BE2C (cell line): ENCODE measurements around the gene EGLN3.

Experiments
- DNase-seq: peaks from one replicate; pipeline ENCODE4 v3.0.0-alpha.2; 2020
- H3K27me3 ChIP-seq: fragments of 250-450 bp; sonication (Bioruptor Pico); 2 replicates; pipeline ENCODE4 v1.5.1; 2020; ENCODE audit warnings: mild to moderate bottlenecking
- H3K36me3 ChIP-seq: fragments of 250-450 bp; sonication (Bioruptor Pico); 2 replicates; pipeline ENCODE4 v1.5.1; 2020; ENCODE audit warnings: mild to moderate bottlenecking
- H3K4me1 ChIP-seq: fragments of 250-450 bp; sonication (Bioruptor Pico); 2 replicates; pipeline ENCODE4 v1.5.1; 2020
- H3K4me3 ChIP-seq: 2 replicates; pipeline ENCODE4 v1.5.1; 2011; ENCODE audit warnings: low read depth, low read length
- H3K9me3 ChIP-seq: fragments of 250-450 bp; sonication (Bioruptor Pico); 2 replicates; pipeline ENCODE4 v1.5.1; 2020
- TF ChIP-seq, protein P1 (sequence below): IDR thresholded peaks from 2 replicates; pipeline ENCODE4 v1.5.1; 2012; ENCODE audit warnings: mild to moderate bottlenecking, low read depth, low read length

EGLN3 gene

DNA sequence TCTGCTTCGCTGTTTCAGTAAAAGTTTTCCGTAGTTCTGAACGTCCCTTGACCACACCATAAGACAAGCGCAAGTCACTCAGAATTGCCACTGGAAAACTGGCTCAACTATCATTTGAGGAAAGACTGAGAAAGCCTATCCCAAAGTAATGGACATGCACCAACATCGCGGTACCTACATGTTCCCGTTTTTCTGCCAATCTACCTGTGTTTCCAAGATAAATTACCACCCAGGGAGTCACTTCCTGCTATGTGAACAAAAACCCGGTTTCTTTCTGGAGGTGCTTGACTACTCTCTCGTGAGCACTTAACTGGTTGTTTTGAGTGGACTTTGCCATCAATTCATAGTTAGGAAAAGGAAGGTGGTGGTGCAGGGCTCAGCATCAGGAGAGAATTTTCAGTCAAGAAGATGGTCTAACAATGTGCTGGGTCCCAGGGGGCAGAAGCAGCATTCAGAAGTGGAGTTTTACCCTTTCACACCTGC, 1.4 kb downstream of the EGLN3 start:
- Histone ChIP-seq H3K36me3 (peaks cover 14% of the 10 kb centered on the region), H3K4me3 (peak overlapping the region; percentile 97), H3K9me3 (no peaks in the 10 kb centered on the region), H3K4me1 (peaks cover 26% of the 10 kb centered on the region), H3K27me3 (no peaks in the 10 kb centered on the region)
- TF ChIP-seq, protein P1, sequence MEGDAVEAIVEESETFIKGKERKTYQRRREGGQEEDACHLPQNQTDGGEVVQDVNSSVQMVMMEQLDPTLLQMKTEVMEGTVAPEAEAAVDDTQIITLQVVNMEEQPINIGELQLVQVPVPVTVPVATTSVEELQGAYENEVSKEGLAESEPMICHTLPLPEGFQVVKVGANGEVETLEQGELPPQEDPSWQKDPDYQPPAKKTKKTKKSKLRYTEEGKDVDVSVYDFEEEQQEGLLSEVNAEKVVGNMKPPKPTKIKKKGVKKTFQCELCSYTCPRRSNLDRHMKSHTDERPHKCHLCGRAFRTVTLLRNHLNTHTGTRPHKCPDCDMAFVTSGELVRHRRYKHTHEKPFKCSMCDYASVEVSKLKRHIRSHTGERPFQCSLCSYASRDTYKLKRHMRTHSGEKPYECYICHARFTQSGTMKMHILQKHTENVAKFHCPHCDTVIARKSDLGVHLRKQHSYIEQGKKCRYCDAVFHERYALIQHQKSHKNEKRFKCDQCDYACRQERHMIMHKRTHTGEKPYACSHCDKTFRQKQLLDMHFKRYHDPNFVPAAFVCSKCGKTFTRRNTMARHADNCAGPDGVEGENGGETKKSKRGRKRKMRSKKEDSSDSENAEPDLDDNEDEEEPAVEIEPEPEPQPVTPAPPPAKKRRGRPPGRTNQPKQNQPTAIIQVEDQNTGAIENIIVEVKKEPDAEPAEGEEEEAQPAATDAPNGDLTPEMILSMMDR, result no peak
- no peak for DNase-seq

DNA sequence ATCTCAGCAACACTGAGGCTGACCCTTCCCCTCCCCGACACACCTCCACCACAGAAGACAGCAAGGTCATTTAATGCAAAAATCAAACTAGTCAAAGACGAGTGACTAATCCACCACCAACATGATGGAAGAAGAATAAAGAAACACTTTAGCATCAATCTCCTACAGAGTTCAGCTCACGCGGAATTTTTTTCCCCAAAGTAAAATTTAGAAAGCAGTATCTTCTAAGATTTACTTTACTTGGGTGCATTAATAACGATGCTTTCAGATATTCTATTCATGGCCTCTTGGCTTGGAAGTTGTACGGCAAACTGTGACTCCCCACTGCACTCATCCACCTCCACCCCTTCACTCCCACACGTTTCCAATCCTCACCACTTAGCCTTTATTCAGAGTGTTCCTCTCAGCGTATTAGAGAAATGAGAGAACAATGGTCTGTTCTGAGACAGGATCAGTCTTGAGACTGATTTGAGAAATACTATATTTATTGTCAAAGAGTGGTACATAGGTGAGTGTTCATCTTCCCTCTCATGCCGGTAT, 1.9 kb downstream of the EGLN3 start:
- H3K27me3 ChIP-seq, result no peaks in the 10 kb centered on the region
- H3K4me3 ChIP-seq, result peak overlapping the region; percentile 97
- TF ChIP-seq, protein P1, result no peak
- H3K9me3 ChIP-seq, result no peaks in the 10 kb centered on the region
- peaks cover 14% of the 10 kb centered on the region for H3K36me3 ChIP-seq
- DNase-seq, result no peak
- peaks cover 23% of the 10 kb centered on the region for H3K4me1 ChIP-seq

DNA sequence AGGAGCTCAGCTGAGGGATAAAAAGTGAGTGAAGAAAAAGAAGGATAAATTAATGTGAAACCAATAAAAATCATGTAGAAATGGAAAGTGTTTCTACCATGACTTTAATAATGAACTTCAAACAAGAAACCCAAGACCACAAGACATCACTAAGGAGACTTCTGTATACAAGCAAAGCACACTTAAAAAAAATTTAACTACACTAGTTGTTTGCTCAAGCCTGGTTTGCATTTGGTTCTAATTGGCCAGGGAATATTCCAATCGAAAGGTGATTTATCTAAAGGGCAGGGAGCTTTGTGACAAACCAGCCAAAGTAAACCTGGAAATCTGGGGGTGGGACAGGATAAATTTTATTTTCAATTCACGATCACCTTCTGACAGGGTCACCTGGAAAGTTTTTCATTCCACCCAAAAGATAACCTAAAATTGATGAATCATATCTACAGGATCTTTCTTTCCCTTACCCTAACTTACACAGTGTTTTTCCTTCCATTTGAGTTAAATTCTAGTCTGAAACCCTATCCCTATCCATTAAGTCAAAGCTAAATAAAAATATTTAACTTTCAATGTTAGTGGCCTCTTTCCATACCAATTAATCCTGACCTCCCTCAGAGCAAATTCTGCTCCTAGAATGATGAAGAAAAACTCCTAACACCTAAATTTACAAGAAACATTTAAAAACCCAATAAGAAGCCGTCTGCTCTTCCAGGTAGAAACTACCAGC, 2.6 kb downstream of the EGLN3 start:
- TF ChIP-seq, protein P1, result no peak
- H3K27me3 ChIP-seq, result no peaks in the 10 kb centered on the region
- peak overlapping the region; percentile 97 for H3K4me3 ChIP-seq
- no peak for DNase-seq
- peaks cover 22% of the 10 kb centered on the region for H3K4me1 ChIP-seq
- peaks cover 14% of the 10 kb centered on the region for H3K36me3 ChIP-seq
- H3K9me3 ChIP-seq, result no peaks in the 10 kb centered on the region

DNA sequence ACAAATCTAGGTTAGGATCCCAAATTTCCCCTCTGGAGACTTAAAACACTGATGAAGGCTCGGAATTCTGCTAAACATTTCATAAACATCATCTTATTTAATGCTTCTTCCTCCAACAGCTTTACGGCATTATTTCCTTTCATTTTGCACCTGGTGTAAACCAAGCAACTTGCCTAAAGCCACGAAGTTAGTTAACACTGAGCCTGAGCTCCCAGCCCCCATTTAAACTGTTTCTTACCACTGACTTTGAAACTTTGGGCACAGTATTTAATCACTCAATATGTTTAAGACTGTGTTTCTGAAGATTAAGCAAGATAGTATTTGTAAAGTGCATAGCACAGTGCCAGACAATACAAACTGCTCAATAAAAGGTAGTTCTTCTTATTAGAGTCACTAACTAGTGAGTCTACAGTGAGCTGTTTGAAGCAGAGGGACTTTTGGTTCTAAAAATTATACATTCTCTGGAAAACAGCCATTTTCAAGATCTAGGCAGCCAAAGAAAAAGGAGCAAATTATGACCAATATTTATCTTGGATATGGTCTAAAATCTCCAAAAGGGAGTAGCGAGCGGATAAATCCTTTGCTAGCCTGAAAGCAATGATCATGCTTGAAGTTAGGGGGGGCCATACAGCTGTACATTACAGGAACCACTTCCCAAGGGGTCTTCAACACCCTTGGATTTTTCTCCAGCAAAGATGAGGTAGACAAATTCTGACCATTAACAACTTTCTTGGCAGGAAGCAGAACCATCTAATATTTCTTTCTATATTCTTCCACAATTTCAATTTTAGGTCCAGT, 4.0 kb downstream of the EGLN3 start:
- peaks cover 14% of the 10 kb centered on the region for H3K36me3 ChIP-seq
- peaks cover 25% of the 10 kb centered on the region for H3K4me1 ChIP-seq
- no peak for DNase-seq
- no peaks in the 10 kb centered on the region for H3K27me3 ChIP-seq
- no peaks in the 10 kb centered on the region for H3K9me3 ChIP-seq
- TF ChIP-seq, protein P1, result no peak
- H3K4me3 ChIP-seq, result peak overlapping the region; percentile 97

DNA sequence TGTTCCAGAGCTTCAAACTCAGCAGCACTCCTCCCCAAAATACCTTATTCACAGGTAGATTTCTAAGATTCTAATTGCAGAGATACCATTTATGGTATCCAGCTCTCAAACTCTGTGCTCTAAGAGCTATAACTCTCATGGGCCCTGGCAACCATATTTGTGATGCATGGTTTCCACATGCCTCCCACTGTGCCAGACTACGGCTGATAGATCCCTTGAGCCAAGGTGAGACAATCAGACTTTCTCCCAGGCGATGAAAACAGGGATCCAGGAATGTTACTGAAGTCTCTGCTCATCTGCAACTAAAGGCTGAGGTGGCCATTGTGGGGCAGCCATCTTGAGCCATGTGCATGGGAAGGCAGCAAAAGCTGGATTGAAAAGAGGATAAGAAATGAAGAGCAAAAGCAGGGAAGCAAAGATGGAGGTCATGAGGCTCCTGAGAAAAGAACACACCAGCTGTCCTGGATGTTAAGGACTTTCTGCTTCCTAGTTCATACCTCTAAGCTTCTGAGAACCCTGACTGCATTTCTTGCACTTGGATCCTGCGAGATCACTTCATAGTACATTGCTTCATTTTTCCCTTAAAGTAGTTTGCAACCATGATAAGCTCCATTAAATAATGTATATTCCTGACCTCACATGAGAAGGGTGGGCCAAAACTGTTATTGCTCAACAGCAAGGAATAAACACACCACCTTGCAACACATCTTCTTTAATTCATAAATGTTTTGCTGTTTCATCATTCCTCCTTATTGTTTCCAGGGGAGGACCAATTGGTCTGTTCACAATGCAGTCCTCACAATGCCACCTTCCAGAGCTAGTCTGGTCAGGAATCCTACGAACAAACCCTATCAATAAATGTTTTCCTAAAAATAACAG, 5.4 kb downstream of the EGLN3 start:
- Histone ChIP-seq H3K27me3 (no peaks in the 10 kb centered on the region), H3K9me3 (no peaks in the 10 kb centered on the region), H3K4me1 (peaks cover 29% of the 10 kb centered on the region), H3K4me3 (0 out of 2 replicates have a peak overlapping the region, but pooled peaks have one; percentile 2), H3K36me3 (peaks cover 18% of the 10 kb centered on the region)
- no peak for DNase-seq
- TF ChIP-seq, protein P1, result no peak
